Transverse colon (tissue), 4 donors: ENCODE measurements around the gene TMEM108.

Experiments
- POLR2AphosphoS5 ChIP-seq, 3 donors: sonication (generic); formaldehyde crosslinking; IDR thresholded peaks; one replicate each; pipeline ENCODE4 v1.6.1; 2016; ENCODE audit warnings: antibody characterized with exemption in 3 of 3
- TF ChIP-seq, protein P1 (sequence below), 5 experiments: fragments of 200-600 bp in 3 of 5; fragments of 450-650 bp in 2 of 5; sonication (generic) in 3 of 5; IDR thresholded peaks; 1 replicate in 2 of 5; 2 replicates in 3 of 5; pipeline ENCODE4 v1.5.1; 2016 to 2017; ENCODE audit warnings: antibody characterized with exemption in 5 of 5, inconsistent platforms in 3 of 5, mild to moderate bottlenecking in 2 of 5, moderate library complexity in 1 of 5

DNA sequence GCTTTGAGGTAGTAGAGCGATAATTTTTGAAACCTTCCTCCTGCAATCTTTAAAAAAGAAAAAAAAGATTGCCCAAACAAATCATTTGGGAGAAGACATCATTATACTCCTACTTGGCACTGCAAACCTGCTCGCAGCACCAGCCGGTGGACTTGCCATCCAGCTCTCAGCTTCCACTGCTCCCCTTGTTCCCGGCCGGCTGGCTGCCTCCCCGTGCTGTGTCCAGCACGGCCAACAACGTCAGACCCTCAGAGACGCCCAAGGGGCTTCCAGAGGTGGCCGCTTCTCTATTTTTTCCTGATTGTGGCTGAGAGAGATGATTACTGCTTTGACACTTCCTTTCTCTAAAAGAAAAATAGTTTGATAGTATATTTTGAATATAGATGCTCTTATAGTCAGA, 358.7 kb downstream of the TMEM108 start:
- no peak for TF ChIP-seq POLR2AphosphoS5 (IDR thresholded peaks at IDR 0.05)
- TF ChIP-seq, protein P1, sequence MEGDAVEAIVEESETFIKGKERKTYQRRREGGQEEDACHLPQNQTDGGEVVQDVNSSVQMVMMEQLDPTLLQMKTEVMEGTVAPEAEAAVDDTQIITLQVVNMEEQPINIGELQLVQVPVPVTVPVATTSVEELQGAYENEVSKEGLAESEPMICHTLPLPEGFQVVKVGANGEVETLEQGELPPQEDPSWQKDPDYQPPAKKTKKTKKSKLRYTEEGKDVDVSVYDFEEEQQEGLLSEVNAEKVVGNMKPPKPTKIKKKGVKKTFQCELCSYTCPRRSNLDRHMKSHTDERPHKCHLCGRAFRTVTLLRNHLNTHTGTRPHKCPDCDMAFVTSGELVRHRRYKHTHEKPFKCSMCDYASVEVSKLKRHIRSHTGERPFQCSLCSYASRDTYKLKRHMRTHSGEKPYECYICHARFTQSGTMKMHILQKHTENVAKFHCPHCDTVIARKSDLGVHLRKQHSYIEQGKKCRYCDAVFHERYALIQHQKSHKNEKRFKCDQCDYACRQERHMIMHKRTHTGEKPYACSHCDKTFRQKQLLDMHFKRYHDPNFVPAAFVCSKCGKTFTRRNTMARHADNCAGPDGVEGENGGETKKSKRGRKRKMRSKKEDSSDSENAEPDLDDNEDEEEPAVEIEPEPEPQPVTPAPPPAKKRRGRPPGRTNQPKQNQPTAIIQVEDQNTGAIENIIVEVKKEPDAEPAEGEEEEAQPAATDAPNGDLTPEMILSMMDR (IDR thresholded peaks at IDR 0.05) = no peak
